Stimulated activated CD4-positive, alpha-beta T cell treated with anti-CD3 and anti-CD28 coated beads, Interleukin-2, amount 100 ng/mL, for 4 hours (primary cell): ENCODE measurements around the gene COL6A5.
"Not testable (repeated sequence)": the region's sequence is repeated elsewhere in the genome, so short reads cannot be mapped to it uniquely, and the experiment has no call there.

ENCODE experiments used
- DNase-seq: peaks from one replicate; pipeline ENCODE4 v3.0.0-alpha.2; 2020; ENCODE audit warnings: low read depth

Gene COL6A5

GRCh38 chr3:130448155-130448554, 102.7 kb downstream of the COL6A5 start:
- DNase-seq: not testable (repeated sequence)

GRCh38 chr3:130456540-130456939, 111.1 kb downstream of the COL6A5 start:
- no peak for DNase-seq

GRCh38 chr3:130457671-130458070, 112.2 kb downstream of the COL6A5 start:
- DNase-seq: no peak

- no peak for DNase-seq
Observed at GRCh38 chr3:130459944-130460343, 114.5 kb downstream of the COL6A5 start.

- DNase-seq: no peak
Observed at GRCh38 chr3:130462089-130462488, 116.6 kb downstream of the COL6A5 start.

- DNase-seq: no peak
Observed at GRCh38 chr3:130463221-130463620, 117.7 kb downstream of the COL6A5 start.

- DNase-seq: no peak
Observed at GRCh38 chr3:130465521-130465920, 120.0 kb downstream of the COL6A5 start.

- no peak for DNase-seq
Observed at GRCh38 chr3:130468311-130468710, 122.8 kb downstream of the COL6A5 start.

- no peak for DNase-seq
Observed at GRCh38 chr3:130470126-130470525, 124.7 kb downstream of the COL6A5 start.

- DNase-seq: no peak
Observed at GRCh38 chr3:130473416-130473815, 127.9 kb downstream of the COL6A5 start.

GRCh38 chr3:130480736-130481135, 135.3 kb downstream of the COL6A5 start:
- no peak for DNase-seq

GRCh38 chr3:130488288-130488687, 142.8 kb downstream of the COL6A5 start:
- no peak for DNase-seq

- no peak for DNase-seq
Observed at GRCh38 chr3:130488769-130489450, 143.4 kb downstream of the COL6A5 start.

- no peak for DNase-seq
Observed at GRCh38 chr3:130490241-130490640, 144.8 kb downstream of the COL6A5 start.

GRCh38 chr3:130491431-130491830, 146.0 kb downstream of the COL6A5 start:
- no peak for DNase-seq

- no peak for DNase-seq
Observed at GRCh38 chr3:130504701-130505100, 159.2 kb downstream of the COL6A5 start.

- no peak for DNase-seq
Observed at GRCh38 chr3:130506031-130506430, 160.6 kb downstream of the COL6A5 start.

GRCh38 chr3:130507746-130508145, 162.3 kb downstream of the COL6A5 start:
- no peak for DNase-seq

- DNase-seq: no peak
Observed at GRCh38 chr3:130509008-130509407, 163.5 kb downstream of the COL6A5 start.

- DNase-seq: no peak
Observed at GRCh38 chr3:130514681-130515080, 169.2 kb downstream of the COL6A5 start.

GRCh38 chr3:130515755-130516154, 170.3 kb downstream of the COL6A5 start:
- DNase-seq: no peak

GRCh38 chr3:130516645-130517512, 171.4 kb downstream of the COL6A5 start, which contains the start of gene COL6A6:
Gene COL6A6, plus strand, starts transcription at chr3:130517177. Its CDS starts 43,188 bp downstream, at chr3:130560365.
- DNase-seq: no peak

GRCh38 chr3:130517602-130518001, 172.1 kb downstream of the COL6A5 start:
- DNase-seq: no peak
